ENCODE measurements around the gene EIF4A3.
"Not testable (repeated sequence)": the region's sequence is repeated elsewhere in the genome, so short reads cannot be mapped to it uniquely, and the experiment has no call there.

EIF4A3 gene

DNA sequence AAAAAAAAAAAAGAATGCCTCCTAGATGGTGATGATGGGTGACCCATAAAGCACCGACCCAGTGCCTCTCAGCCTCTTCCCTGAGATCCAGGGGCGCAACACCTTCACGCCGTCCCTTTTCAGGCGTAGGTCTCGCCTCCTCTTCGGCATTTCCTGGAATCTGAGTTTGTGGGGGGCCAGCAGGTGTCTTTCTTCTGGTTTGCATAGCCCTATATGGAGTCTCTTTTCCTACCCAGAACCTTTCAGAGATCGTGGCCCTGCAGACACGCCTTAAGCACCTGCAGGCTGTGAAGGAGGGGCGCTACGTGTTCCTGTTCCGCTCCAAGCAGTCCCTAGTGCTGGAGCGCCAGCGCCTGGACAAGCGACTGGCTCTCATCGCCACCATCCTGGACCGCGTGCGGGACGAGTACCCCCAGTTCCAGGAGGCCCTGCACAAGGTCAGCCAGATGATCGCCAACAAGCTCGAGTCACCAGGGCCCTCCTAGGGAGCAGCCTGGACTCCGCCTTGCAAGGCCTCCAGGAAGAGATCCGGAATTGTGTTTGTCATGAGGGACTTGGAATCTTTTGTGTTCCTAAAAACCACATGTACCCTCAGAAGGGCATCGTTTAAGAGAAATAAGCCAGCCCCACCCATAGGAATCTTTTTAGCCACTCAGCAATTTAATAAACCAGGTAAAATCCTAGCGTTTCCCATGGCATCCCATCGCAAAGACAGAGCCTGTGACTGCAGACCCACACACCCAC is 47.5 kb downstream of the EIF4A3 start:
- no peak for DNase-seq (ENCODE audit: low read depth)

DNA sequence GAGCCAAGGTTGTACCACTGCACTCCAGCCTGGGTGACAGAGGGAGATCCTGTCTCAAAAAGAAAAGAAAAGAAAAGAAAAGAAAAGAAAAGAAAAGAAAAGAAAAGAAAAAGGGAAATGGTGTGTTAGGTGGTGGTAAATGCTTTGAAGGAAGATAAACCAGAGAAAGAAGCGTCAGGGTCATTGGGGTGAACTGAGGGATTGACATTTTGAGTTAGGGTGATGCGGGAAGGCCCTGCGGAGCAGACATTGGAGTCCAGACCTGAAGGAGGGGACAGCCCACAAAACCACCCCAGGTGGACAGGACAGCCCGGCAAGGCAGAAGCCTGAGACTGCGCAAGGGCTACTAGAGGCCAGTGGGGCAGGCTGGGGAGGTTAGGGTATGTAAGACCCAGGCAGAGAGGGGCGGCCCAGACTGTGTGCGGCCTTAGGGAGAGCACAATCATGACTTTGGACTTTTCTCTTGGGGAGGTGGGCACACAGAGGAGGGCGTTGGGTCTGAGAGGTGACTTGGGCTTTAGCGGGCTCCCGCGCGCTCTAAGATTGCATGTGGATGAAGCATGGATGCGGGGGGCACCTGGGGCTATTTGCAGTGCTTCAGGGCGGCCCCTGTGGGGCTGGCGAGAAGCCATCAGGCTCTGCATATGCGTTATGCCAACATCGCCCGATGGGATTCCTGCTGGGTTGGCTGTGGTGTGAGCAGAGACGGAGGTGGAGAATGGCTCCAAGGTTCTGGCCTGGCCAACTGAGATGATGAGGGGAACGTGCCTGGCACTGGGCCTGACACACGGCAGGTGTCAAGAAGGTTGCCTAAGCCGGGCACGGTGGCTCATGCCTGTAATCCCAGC is 48.9 kb downstream of the EIF4A3 start:
- no peak for DNase-seq (ENCODE audit: low read depth)

- no peak for DNase-seq (ENCODE audit: low read depth)
Measured at GRCh38 chr17:80097127-80097621, 49.8 kb downstream of the EIF4A3 start.

DNA sequence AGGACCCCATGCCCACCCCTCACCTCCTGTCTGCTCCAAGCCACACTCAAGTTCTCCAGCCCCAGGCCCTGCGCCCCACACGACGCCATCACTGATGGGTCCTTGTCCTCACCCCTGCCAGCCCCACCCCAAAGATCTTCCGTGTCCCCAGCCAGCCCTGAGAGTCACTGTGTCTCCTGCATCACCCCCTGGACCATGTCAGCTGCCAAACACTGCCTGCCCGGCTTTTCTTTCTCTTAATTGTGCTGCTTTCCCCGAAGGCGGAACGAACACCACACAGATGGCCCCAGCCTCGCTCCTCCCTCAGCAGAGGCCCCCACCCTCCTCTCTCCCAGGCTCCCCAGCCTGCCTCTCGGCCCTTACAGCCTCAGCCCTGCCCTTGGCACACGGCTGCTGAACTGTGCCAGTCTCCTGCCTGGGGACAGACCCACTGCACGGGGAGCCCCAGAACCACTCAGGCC is 50.3 kb downstream of the EIF4A3 start:
- DNase-seq (ENCODE audit: low read depth): no peak

- DNase-seq (ENCODE audit: low read depth): no peak
Measured at GRCh38 chr17:80095844-80096475, 51.0 kb downstream of the EIF4A3 start.

GRCh38 chr17:80095038-80095843 is 51.7 kb downstream of the EIF4A3 start:
- DNase-seq (ENCODE audit: low read depth): no peak

DNA sequence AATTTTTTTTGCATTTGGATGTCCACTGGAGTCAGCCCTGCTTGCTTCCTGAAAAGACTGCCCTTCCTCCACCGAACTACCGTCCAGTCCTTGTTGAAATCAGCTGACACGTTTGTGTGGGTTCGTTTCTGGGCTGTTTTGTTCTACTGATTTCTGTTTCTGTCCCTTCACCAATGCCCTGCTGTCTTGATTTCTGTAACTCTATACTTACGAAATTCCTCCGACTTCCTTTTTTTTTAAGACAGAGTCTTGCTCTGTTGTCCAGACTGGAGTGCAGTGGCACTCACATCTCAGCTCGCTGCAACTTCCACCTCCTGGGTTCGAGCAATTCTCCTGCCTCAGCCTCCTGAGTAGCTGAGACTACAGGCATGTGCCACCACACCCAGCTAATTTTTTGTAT is 54.0 kb downstream of the EIF4A3 start:
- DNase-seq (ENCODE audit: low read depth): no peak

DNA sequence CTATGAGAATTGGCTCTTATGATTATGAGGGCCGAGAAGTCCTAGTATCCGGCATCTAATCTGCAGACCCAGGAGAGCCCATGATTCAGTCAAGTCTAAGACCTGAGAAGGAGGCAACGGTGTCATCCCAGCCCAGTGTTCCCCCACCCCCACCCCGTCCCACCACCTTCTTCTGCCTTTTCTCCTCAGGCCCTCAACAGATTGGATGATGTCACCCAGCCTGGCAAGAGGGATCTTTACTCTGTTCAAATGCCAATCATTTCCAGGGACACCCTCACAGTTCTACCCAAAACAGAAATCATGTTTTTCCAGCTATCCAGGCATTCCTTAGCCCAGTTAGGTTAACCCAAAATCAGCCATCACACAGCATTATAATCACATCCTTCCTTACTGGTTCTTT is 55.6 kb downstream of the EIF4A3 start:
- DNase-seq (ENCODE audit: low read depth): no peak

- DNase-seq (ENCODE audit: low read depth): not testable (repeated sequence)
Measured at GRCh38 chr17:80090164-80090563, 56.8 kb downstream of the EIF4A3 start.

DNA sequence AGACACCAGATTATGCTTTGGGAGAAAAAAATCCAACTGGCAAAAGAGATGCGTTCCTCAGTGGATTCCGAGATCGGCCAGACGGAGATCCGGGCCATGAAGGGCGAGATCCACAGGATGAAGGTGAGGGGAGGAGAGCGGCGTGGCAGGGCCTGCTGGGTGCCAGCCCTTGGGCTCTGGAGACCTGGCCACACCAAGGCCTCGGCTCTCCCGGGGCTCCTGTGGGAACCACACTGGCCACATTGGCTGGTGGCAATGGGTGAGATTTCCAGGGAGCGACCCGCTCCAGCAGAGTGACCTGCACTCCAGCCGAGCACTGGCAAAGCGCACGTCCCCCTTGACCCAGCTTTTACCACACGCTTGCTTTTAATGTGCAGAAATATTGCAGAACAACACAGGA is 57.2 kb downstream of the EIF4A3 start:
- no peak for DNase-seq (ENCODE audit: low read depth)

DNA sequence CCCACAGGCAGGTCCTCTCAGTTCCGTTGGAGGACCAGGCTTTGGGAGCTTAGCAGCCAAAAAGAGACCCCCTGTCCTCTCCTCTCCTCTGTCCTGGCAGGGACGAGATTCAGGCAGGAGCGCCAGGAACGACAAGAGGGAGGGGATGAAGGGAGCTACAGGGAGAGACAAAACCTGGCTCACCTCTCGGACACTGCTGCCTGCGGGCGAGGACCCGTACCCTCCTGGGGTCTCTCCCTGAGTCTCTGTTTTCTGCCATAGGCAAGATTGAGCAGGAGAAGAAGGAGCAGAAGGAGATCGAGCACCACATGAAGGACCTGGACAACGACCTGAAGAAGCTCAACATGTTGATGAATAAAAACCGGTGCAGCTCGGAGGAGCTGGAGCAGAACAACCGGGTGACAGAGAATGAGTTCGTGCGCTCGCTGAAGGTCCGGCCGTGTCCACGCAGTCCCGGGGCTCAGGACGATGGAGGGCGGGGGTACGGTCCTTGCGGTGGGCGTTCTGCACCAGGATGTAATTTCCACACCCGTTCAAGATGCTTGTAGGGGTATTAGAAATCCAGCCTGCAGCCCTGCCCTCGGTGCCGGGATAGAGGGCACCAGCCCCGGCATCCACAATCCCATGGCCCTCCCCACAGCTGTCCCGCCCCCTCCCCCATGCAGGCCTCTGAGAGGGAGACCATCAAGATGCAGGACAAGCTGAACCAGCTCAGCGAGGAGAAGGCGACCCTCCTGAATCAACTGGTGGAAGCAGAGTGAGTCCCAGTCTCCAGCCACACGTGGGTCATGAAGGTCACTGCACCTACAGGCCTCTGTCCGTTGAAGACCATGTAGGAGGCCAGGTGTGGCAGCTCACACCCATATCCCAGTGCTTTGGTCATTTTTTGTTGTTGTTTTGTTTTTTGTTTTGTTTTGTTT is 59.3 kb downstream of the EIF4A3 start:
- DNase-seq (ENCODE audit: low read depth): no peak

- DNase-seq (ENCODE audit: low read depth): no peak
Measured at GRCh38 chr17:80086616-80087015, 60.3 kb downstream of the EIF4A3 start.

GRCh38 chr17:80086081-80086480 is 60.8 kb downstream of the EIF4A3 start:
- DNase-seq (ENCODE audit: low read depth): no peak

DNA sequence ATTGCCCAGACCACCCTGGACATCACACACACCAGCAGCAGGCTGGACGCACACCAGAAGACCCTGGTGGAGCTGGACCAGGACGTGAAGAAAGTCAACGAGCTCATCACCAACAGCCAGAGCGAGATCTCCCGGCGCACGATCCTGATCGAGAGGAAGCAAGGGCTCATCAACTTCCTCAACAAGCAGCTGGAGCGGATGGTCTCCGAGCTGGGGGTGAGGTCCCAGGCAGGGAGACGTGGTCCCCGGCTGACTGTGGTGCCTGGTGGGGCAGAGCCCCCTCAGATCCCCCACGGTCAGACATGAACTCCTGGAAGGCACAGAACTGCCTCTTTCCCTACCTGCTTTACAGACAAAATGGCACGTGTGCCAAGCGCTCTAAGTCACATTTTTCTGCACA is 62.2 kb downstream of the EIF4A3 start:
- no peak for DNase-seq (ENCODE audit: low read depth)

All from stromal cell of bone marrow (primary cell).